HG02623 (cell line): ENCODE data around the gene COX4I2.
"Not testable (repeated sequence)": the region's sequence is repeated elsewhere in the genome, so short reads cannot be mapped to it uniquely, and the experiment has no call there.

Experiments
- ATAC-seq: cut with Tn5 transposase; IDR thresholded peaks from one replicate; pipeline ENCODE4 v1.9.1; 2021; ENCODE audit warnings: moderate library complexity; ENCODE audit not compliant: unreplicated experiment

Gene COX4I2

GRCh38 chr20:31607640-31608250 lies 30.0 kb upstream of the COX4I2 start:
- no peak for ATAC-seq

- no peak for ATAC-seq
Observed at GRCh38 chr20:31608251-31608945, 29.3 kb upstream of the COX4I2 start.

GRCh38 chr20:31612271-31612640 lies 25.5 kb upstream of the COX4I2 start:
- ATAC-seq = not testable (repeated sequence)

GRCh38 chr20:31615416-31615815 lies 22.3 kb upstream of the COX4I2 start:
- no peak for ATAC-seq

GRCh38 chr20:31617432-31618104 lies 20.1 kb upstream of the COX4I2 start:
- ATAC-seq = no peak

- ATAC-seq = no peak
Observed at GRCh38 chr20:31620246-31620645, 17.5 kb upstream of the COX4I2 start.

GRCh38 chr20:31623123-31623505 lies 14.6 kb upstream of the COX4I2 start:
- ATAC-seq = not testable (repeated sequence)

- not testable (repeated sequence) for ATAC-seq
Observed at GRCh38 chr20:31626534-31626933, 11.2 kb upstream of the COX4I2 start.

GRCh38 chr20:31628057-31628456 lies 9.7 kb upstream of the COX4I2 start:
- not testable (repeated sequence) for ATAC-seq

- ATAC-seq = no peak
Observed at GRCh38 chr20:31630187-31630790, 7.4 kb upstream of the COX4I2 start.

GRCh38 chr20:31632548-31633338 lies 5.0 kb upstream of the COX4I2 start:
- no peak for ATAC-seq

- ATAC-seq = no peak
Observed at GRCh38 chr20:31633339-31633914, 4.3 kb upstream of the COX4I2 start.

GRCh38 chr20:31638317-31638716 lies 605 bp downstream of the COX4I2 start:
- no peak for ATAC-seq

- no peak for ATAC-seq
Observed at GRCh38 chr20:31638816-31639215, 1.1 kb downstream of the COX4I2 start.

- no peak for ATAC-seq
Observed at GRCh38 chr20:31640259-31640658, 2.5 kb downstream of the COX4I2 start.

GRCh38 chr20:31641391-31641790 lies 3.7 kb downstream of the COX4I2 start:
- ATAC-seq = no peak

- no peak for ATAC-seq
Observed at GRCh38 chr20:31642837-31643236, 5.1 kb downstream of the COX4I2 start.

GRCh38 chr20:31643522-31643921 lies 5.8 kb downstream of the COX4I2 start:
- ATAC-seq = no peak

GRCh38 chr20:31644701-31645100 lies 7.0 kb downstream of the COX4I2 start:
- ATAC-seq = no peak

GRCh38 chr20:31648104-31648503 lies 10.4 kb downstream of the COX4I2 start:
- ATAC-seq = not testable (repeated sequence)
